HG02885 (cell line): ENCODE data around the gene TUG1.

Experiments
- ATAC-seq: cut with Tn5 transposase; IDR thresholded peaks from one replicate; pipeline ENCODE4 v1.9.1; 2021; ENCODE audit warnings: mild to moderate bottlenecking; ENCODE audit not compliant: unreplicated experiment, poor library complexity

The TUG1 gene

GRCh38 chr22:30947173-30947815 lies 21.8 kb upstream of the TUG1 start:
- no peak for ATAC-seq

- no peak for ATAC-seq
Observed at GRCh38 chr22:30947816-30948454, 21.1 kb upstream of the TUG1 start.

- no peak for ATAC-seq
Observed at GRCh38 chr22:30948930-30949342, 20.1 kb upstream of the TUG1 start.

GRCh38 chr22:30949934-30950660 lies 19.0 kb upstream of the TUG1 start:
- ATAC-seq, result no peak

GRCh38 chr22:30953206-30953605 lies 15.9 kb upstream of the TUG1 start:
- no peak for ATAC-seq

GRCh38 chr22:30955153-30955552 lies 13.9 kb upstream of the TUG1 start:
- no peak for ATAC-seq

- ATAC-seq, result no peak
Observed at GRCh38 chr22:30964858-30965257, 4.2 kb upstream of the TUG1 start.

- peak; percentile 21 for ATAC-seq
Observed at GRCh38 chr22:30968015-30968923, 796 bp upstream of the TUG1 start, which contains the start of gene MORC2. Gene MORC2 (minus strand): TSS chr22:30968774. CDS start chr22:30967889, 885 bp downstream.

- peak; percentile 45 for ATAC-seq
Observed at GRCh38 chr22:30969532-30970355, 679 bp downstream of the TUG1 start.

- ATAC-seq, result no peak
Observed at GRCh38 chr22:30970356-30970746, 1.3 kb downstream of the TUG1 start.

GRCh38 chr22:30978304-30978962 lies 9.4 kb downstream of the TUG1 start:
- no peak for ATAC-seq

GRCh38 chr22:30979932-30980331 lies 10.9 kb downstream of the TUG1 start:
- no peak for ATAC-seq

GRCh38 chr22:30982512-30982911 lies 13.4 kb downstream of the TUG1 start:
- ATAC-seq, result no peak

GRCh38 chr22:30984317-30984716 lies 15.3 kb downstream of the TUG1 start:
- ATAC-seq, result no peak

GRCh38 chr22:30985561-30986208 lies 16.6 kb downstream of the TUG1 start:
- no peak for ATAC-seq

- no peak for ATAC-seq
Observed at GRCh38 chr22:30989474-30989873, 20.4 kb downstream of the TUG1 start.

GRCh38 chr22:30990690-30991089 lies 21.6 kb downstream of the TUG1 start:
- ATAC-seq, result no peak

GRCh38 chr22:30992565-30992964 lies 23.5 kb downstream of the TUG1 start:
- ATAC-seq, result no peak

GRCh38 chr22:30994960-30995359 lies 25.9 kb downstream of the TUG1 start:
- no peak for ATAC-seq
